IPS-18c (cell line): ENCODE measurements around the gene ABCF2.

Experiments used
- H3K4me3 ChIP-seq: 2 replicates; pipeline ENCODE4 v1.7.0; 2013; ENCODE audit warnings: low read depth, mild to moderate bottlenecking, low read length, moderate library complexity; ENCODE audit not compliant: insufficient read depth
- H3K9me3 ChIP-seq: one replicate; pipeline ENCODE4 v1.6.1; 2013; ENCODE audit warnings: mild to moderate bottlenecking, low read length, moderate library complexity; ENCODE audit not compliant: control insufficient read depth, insufficient read depth

Gene ABCF2

DNA sequence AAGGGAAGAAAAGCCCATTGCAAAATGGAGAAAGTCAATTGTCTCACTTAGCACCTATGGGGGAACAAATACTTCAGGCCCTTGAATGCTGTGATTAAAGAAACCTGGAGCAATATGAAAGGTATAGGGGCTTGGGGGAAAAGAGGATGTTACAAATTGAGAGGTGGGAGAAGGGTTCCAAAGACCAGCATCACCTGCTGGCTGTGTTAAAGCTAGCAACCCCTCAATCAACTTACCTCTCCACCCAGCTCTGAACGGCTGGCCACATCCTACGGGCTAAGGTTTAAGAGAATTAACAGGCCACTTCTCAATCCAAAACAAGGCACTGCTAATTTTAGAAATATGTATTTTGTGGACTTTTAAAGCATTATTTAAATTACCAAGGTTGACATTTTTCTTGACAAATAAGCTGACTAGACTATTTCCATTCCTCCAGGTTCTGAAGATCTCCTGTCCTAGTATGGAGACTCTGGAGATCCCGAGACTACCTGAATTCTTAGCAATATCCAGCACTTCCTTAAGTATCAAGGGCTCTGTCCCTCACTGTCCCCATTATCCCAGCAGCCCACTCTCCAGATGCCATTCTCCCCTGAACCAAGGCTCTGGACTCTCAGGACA lies 15.7 kb downstream of the ABCF2 start:
- Histone ChIP-seq H3K4me3 (no peak overlapping the region), H3K9me3 (no peaks in the 10 kb centered on the region)

DNA sequence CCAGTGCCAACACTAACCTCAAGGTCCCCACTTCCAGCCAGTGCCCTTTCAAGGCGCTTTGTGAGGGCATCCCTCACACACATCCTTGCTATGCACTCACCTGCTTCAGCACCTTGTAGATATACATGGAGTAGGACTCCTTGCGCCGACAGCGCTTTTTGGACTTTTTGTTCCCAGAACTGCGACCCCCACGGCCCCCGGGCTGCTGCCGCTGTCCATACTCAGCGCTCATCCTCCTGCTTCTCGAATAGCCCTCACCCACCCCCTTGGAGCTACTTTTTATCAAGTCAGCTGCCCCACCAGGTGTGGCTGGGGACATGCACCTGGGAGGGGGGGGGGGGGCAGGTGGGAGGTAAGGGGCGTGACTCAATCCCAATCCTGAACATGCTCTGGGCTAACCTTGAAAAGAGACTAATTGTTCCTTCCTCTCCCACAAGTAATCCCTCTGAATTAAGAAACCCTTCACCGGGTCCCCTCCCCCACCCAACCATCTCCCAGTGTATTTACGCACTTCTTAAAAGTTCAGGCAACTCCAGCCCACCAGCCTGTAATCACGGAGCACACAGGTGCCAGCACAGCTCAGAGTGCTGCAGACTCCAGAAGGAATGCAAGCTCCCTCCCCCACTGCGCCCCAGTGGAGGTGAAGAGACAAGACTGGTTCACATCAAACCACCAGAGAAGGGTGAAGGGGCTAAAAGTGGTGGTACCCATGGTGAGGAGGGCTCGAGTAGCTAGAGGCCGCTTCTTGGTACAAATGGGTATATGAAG lies 16.7 kb downstream of the ABCF2 start, which contains the start of gene H2BK1:
TSS of gene H2BK1 (minus strand) at position 402 of the 768 bp plus-strand sequence. CDS start at position 232, 170 bp downstream.
- Histone ChIP-seq H3K4me3 (no peak within 1 kb of the TSS), H3K9me3 (no peaks in the 10 kb centered on the region)

DNA sequence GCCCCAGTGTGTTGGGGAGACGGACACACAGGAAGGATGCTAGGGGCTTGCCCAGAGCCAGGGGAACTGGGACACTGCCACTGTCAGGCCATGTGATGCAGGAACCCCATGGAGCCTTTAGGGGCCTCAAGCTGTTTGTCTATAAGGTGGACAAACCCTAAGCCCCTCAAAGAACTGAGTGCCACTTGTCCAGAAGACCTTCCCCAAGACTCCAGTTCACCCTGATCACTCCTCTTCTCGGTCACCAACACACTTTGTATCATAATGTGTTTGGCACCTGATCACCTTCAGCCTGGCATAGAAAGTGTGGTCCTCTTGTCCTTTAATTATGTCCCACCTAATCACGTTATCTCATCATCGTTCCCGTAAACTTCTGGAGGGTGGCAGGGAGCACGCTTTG lies 17.4 kb downstream of the ABCF2 start:
- no peaks in the 10 kb centered on the region for H3K9me3 ChIP-seq
- H3K4me3 ChIP-seq: no peak overlapping the region

DNA sequence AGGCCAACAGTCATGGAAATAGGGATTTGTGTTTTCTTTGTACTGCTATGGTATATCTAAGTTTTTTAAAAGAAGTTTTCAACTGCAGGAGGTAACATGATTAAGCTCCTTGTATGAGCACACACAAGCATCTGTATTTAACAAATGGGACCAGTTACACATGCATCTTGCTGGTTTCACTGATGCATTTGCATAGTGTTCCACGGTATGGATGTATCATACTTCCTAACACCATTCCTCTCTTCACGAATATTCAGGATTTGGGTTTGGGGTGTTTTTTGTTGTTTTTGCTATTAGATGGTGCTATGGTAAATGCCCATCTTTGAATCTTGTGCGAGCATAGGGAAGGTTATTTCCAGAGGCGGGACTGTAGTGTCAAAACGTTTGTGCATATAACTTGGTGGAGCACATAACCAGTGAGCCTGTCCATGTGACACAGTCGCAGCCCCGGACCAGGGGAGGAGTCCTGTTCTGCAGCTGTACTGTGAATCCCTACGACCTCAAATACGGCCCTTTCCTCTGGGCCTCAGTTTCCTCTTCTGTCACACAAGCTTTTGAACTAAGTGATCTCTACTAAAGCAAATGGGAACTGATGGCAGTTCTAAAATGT lies 18.6 kb downstream of the ABCF2 start:
- Histone ChIP-seq H3K9me3 (no peaks in the 10 kb centered on the region), H3K4me3 (no peak overlapping the region)

DNA sequence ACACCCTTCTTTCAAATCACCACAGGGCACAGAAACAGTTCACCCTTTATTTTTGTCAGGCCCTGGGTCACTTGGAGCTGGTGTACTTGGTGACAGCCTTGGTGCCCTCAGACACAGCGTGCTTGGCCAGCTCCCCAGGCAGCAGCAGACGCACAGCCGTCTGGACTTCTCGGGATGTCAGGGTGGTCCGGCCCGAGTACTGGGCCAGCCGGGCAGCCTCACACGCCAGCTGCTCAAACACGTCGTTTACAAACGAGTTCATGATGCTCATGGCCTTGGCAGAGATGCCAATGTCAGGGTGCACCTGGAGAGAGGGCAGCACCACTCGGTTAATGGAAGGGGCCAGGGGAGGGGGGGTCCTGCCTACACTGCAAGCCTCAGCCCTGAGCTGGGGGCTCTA lies 19.2 kb downstream of the ABCF2 start:
- H3K9me3 ChIP-seq: no peaks in the 10 kb centered on the region
- H3K4me3 ChIP-seq: no peak overlapping the region

DNA sequence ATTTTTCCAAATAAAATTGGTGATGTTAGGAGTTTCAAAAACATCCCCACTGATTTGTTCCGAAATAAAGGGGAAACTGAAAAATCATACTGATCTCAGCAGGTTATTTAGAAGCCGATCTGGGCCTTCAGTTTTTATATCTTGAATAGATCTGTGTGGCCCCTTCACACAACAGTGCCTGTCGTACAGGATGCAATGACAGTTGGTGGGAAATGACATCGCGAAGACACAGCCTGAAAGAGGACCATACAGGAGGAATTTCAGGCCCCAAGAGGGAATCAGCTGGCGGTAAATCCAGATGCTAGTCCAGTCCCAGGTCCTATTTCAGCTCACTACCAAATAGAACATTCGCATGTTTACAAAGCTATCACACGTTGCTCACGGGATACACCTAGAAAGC lies 19.7 kb downstream of the ABCF2 start:
- H3K4me3 ChIP-seq: no peak overlapping the region

DNA sequence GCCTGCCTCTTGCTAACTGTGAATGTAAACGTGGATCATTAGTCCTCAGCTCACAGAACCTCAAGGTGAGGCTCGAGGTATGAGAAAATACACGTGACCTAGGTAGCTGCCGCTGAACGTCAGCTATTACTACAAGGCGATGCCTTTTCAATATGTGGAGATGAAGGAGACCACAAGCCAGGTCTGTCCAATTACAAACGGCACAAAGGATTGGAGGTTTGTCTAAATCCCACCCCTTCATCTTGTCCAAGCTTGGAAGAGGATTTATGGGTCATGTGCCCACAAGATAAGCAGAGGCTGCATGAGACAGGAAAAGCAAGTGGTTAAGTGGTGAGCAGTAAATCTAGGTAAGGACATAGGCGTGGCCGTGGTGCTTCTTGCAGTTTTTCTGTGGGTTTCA lies 20.1 kb downstream of the ABCF2 start:
- Histone ChIP-seq H3K9me3 (no peaks in the 10 kb centered on the region), H3K4me3 (no peak overlapping the region)

More for the DNA sequence above, 19.7 kb downstream of the ABCF2 start:
- no peaks in the 10 kb centered on the region for H3K9me3 ChIP-seq

DNA sequence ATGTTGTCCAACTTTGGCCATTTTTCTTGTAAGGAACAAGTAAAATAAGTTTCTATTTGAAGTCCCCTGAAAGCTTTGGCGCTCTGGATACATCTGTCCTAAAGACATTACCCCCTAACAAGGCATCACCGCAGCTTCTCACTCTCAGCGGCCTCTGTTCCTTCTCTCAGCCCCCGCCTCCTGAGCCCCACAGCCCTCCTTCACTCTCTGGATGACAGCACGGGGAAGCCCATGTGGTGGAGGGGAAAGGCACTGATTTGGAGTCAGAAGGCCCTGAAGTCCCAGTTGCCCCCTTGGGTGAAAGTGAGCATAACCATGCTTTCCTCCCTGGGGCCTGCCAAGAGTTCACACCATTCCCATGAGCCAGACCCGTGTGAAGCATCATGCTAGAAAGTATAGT lies 21.3 kb downstream of the ABCF2 start:
- H3K4me3 ChIP-seq: no peak overlapping the region

DNA sequence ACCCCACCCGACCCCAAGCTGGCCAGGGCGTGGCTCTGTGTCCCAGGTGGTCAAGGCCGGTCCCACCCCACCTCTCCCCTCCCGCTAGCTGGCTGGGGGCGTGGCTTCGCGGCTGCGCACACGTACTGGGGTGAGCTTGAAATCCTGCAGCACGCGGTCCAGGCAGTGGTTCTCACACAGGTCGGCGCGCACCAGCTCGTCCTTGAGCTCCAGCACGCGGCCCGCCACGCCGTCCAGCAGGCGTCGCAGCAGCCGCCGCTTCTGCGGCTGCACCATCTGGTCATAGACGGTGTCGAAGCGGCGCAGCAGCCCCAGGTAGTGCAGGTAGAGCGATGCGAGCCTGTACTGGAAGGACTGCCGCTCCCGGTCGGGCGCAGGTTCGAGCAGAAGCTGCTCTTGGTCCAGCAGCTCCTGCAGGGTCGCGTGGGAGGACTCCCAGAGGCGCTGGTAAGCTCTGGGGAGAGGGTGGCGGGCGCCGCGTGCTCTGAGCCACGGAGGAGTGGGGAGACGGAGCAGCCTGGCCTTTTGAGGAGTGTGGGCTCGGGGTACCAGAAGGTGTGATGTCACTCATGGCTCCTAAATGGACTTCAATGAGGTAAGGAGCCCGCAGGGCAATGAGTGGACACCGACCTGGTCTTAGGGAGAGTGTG lies 22.5 kb downstream of the ABCF2 start:
- Histone ChIP-seq H3K9me3 (no peaks in the 10 kb centered on the region), H3K4me3 (no peak overlapping the region)

More for the DNA sequence above, 21.3 kb downstream of the ABCF2 start:
- no peaks in the 10 kb centered on the region for H3K9me3 ChIP-seq

DNA sequence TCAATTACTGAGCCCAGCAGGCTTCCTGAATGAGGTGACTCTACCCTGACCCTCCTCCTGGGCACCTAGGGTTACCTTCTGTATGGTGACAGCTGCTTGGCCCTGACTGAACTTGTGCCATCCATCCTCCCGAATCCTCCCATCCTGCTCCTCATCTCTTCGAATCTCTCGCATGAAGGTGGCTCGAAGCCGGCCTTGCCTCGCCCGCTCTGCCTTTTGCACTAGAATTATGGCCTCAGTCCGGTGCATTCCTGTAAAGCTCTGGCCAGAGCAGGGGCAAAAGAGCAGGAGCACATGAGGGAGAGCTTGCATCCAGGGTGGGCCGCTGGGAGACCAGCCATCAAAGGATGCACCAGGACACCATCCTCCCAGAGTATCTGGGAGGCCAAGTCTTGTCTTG lies 24.2 kb downstream of the ABCF2 start:
- no peaks in the 10 kb centered on the region for H3K9me3 ChIP-seq

DNA sequence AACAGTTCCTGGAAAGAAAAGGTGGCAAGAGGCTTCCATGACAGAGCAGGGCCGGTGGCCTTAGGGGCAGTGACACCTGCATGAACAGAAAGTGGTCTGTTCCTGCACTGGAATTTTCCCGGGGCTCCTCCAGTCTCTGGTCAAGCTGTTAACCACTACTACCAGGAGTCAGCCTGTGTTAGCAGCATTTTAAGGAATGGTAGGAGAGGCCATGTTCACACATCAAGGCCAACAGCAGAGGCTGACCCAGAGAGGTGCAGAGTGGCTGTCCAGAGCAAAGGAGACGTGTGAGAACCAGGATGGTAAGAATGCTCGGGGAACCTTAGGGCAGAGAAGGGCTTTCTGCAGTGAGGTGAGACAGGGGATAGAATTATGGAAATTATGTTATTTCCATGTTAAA lies 25.3 kb downstream of the ABCF2 start:
- H3K4me3 ChIP-seq: no peak overlapping the region
- no peaks in the 10 kb centered on the region for H3K9me3 ChIP-seq

More for the DNA sequence above, 24.2 kb downstream of the ABCF2 start:
- H3K4me3 ChIP-seq: no peak overlapping the region

DNA sequence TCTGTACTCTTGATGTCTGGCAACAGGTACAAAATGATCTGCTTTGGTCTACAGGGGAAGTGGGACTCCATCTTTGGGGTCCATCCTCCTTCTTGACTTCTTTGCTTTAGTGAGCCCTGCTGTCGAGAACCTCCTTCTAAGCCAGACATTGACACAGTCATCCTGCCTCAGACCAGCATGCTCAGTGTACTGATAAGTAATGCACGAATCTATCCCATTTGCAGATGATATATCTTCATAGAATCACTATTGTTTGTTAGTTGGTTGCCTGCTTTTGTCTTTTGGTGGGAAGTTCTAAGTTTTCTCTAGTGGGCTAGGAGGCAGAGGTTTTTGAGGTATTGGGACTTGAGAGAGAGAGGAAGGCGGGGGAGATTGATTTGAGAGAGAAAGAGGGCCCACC lies 25.7 kb downstream of the ABCF2 start:
- no peak overlapping the region for H3K4me3 ChIP-seq
- no peaks in the 10 kb centered on the region for H3K9me3 ChIP-seq

DNA sequence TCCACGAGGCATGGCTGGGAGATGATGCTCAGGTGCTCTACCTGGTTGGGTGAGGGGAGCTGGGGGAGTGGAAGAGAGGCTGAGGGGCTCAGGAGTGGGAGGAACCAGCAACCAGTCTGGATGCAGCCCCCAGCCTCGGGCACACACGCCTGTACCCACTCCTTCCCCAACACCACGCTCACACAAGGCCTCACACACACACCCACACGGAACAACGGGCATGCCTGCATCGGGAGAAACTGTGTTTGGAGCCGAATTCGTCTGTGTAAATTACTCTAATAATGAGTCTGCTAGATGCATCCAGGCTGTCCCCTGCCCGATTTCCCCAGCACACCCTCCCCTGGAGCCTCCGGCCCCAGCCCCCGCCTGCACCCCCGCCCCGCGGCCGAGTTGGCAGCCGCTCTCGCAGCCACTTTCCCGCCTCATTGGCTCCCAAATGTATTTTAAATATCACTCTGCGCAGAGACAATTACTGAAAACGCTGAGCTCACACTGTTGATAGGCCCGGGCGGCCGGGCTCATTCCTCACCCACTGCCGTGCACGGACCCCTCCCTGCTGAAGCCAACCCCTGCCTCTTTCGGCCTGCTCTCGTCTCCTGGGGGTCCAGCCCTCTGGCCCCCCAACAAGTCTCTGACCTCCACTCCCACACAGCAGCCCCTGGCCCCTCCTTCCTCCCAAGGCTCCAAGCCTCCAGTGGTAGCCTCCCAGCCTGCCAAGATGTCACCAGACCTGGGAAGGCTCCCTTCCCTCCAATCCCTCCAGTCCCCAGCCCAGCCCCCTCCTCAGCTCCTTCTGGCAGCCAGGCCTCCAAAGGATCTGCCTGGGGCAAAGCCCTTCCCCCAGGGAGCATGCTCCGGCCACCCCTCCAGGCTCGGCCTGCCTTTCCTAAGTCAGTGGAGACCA lies 27.8 kb downstream of the ABCF2 start:
- Histone ChIP-seq H3K9me3 (no peaks in the 10 kb centered on the region), H3K4me3 (no peak overlapping the region)

DNA sequence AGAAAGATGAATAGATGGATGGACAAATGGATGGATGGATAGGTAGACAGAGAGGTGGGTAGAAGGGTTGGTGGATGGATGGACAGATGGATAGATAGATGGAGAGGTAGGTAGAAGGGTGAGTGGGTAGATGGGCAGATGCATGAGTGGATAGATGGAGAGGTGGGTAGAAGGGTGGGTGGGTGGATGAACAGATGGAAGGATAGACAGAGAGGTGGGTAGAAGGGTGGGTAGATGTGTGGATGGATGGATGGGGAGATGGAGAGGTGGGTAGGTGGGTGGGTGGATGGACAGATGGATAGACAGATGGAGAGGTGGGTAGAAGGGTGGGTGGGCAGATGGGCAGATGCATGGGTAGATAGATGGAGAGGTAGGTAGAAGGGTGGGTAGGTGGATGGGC lies 29.1 kb downstream of the ABCF2 start:
- Histone ChIP-seq H3K9me3 (no peaks in the 10 kb centered on the region), H3K4me3 (no peak overlapping the region)

DNA sequence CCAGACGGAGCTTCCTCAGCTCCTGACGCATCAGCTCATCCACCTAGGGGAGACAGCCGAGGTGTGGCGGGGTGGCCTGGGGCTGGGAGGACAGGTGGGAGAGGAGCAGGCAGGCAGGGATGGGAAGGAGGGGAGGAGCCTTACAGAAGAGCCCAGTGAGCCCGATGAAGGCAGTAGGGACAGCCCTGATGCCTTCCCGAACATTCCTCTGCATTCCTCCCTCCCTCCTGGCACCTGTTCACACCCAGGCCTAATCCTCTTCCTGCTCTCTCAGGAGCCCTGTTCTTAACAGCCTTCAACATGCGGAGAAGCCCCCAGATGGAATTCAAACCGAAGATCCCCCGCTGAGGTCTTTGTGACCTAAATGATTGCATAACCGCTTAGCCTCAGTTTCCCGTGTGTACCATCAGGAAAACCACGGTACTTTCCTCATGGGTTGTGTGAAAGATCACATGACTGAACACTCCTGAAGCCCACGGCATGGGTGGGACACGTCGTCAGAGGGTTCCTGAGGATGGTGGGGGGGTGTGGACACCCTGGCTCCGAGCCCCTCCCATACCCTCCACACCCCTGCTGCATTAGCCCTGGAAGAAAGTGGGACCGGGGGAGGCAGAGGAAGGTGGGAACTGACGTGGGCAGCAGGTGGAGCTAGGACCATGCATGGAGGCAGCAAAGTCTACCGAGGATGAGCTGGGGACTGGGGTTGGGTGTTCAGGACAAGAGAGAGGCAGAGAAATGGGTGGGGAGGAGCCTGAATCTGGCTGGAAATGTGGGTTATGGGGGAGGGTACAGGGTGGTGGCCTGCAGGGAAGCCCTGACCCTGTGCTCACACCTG lies 31.2 kb downstream of the ABCF2 start:
- no peak overlapping the region for H3K4me3 ChIP-seq

DNA sequence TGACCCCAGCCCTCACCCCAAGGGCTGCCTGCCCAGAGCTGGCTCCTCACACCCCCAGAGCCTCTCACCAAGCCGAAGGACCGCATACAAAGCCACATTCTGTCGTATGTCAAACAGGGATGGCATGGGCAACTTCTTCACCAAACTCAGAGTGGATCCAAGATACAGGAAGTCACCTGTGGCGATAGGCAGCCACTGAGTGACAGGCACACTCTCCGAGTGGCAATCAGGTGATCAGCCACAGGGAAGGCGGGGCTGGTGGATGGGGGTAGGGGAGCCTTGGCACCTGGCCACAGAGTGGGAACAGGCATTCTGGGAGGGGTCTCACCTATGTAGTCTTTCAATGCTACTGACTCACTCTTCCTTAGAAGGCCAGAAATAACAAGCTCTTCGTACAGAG lies 32.8 kb downstream of the ABCF2 start:
- no peak overlapping the region for H3K4me3 ChIP-seq
- H3K9me3 ChIP-seq: no peaks in the 10 kb centered on the region

More for the DNA sequence above, 31.2 kb downstream of the ABCF2 start:
- no peaks in the 10 kb centered on the region for H3K9me3 ChIP-seq
